Measurements from ENCODE around the gene PPP4R4.

The PPP4R4 gene

GRCh38 chr14:94177806-94178205 is 3.7 kb downstream of the PPP4R4 start:
- TF ChIP-seq CTCF (IDR thresholded peaks at IDR 0.05; ENCODE audit: low read depth, low read length): no peak
- H3K4me3 ChIP-seq (ENCODE audit: low read depth, low read length): no peak overlapping the region

GRCh38 chr14:94179244-94179643 is 5.1 kb downstream of the PPP4R4 start:
- no peak overlapping the region for H3K4me3 ChIP-seq (ENCODE audit: low read depth, low read length)
- no peak for TF ChIP-seq CTCF (IDR thresholded peaks at IDR 0.05; ENCODE audit: low read depth, low read length)

GRCh38 chr14:94180655-94181271 is 6.6 kb downstream of the PPP4R4 start:
- peak; percentile 37; the same call in 1 of the 2 replicates for TF ChIP-seq CTCF (IDR thresholded peaks at IDR 0.05; ENCODE audit: low read depth, low read length)
- no peak overlapping the region for H3K4me3 ChIP-seq (ENCODE audit: low read depth, low read length)

- no peak for TF ChIP-seq CTCF (IDR thresholded peaks at IDR 0.05; ENCODE audit: low read depth, low read length)
- no peak overlapping the region for H3K4me3 ChIP-seq (ENCODE audit: low read depth, low read length)
Measured at GRCh38 chr14:94181835-94182234, 7.7 kb downstream of the PPP4R4 start.

GRCh38 chr14:94192536-94192935 is 18.4 kb downstream of the PPP4R4 start:
- TF ChIP-seq CTCF (IDR thresholded peaks at IDR 0.05; ENCODE audit: low read depth, low read length): no peak
- H3K4me3 ChIP-seq (ENCODE audit: low read depth, low read length): no peak overlapping the region

GRCh38 chr14:94193776-94194175 is 19.7 kb downstream of the PPP4R4 start:
- no peak for TF ChIP-seq CTCF (IDR thresholded peaks at IDR 0.05; ENCODE audit: low read depth, low read length)
- no peak overlapping the region for H3K4me3 ChIP-seq (ENCODE audit: low read depth, low read length)

- no peak for TF ChIP-seq CTCF (IDR thresholded peaks at IDR 0.05; ENCODE audit: low read depth, low read length)
- H3K4me3 ChIP-seq (ENCODE audit: low read depth, low read length): no peak overlapping the region
Measured at GRCh38 chr14:94196057-94196456, 21.9 kb downstream of the PPP4R4 start.

All from WI38 (cell line).